Smooth muscle cell of trachea (primary cell): Measurements from ENCODE around the gene SPOCD1. TPM values are rescaled to one million over a fixed set of nuclear protein-coding genes. Genes with fewer than 3 reads are reported as not detected.

Experiments used
- total RNA-seq: library from RNA; depleted of rRNA; stranded (reverse); fragments of >200 nt; gene quantifications from 2 replicates; pipeline ENCODE4 v1.2.1, GENCODE V29; 2014

Gene SPOCD1
- 61.5 and 76.4 TPM in 2 replicates for total RNA-seq

GRCh38 chr1:31815752-31816500, at the start of gene SPOCD1:
SPOCD1 (minus strand) TSS chr1:31816022; CDS start chr1:31815333, 689 bp downstream.

DNA sequence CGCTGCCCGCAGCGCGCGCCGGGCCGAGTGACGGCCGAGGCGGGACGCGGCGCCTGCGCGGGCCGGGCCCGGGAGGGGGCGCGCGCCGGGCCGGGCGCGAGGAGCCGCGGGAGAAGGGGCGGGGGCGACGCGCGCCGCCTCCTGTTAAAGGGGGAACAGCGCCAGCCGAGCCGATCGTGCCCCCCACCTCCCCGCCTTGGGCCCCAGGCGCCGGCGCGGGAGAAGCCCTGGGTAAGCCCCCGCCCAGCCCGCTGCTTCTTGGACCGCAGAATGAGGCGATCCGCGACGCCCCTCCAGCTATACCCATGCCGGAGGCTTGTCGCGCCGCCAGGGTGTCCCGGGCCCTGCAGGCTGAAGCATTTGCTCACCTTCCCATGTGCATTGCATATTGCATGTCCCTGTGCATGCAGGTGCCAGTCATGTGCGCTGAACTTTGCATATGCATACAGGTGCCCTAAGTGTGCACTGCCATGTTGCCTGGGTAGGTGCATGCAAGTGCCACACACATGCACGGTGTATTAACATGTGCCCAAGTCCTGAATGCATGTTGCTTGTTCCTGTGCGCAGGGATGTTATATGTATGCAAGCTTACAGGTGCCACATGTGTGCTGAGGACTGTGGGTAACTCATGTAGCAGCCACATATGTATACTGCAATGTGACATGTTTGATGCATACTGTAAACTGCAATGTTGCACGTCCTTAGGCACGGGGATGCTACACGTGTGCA, 51.3 kb downstream of the SPOCD1 start, which contains the start of gene ADGRB2:
Gene ADGRB2, minus strand, starts transcription at position 29 of the 729 bp plus-strand sequence. CDS start 7,119 bp downstream, outside the sequence.

Other genes with a start within 250 kb of the SPOCD1 start
- 0.99 and 1.7 TPM in 2 replicates for gene TINAGL1, start 239.5 kb downstream of the SPOCD1 start, total RNA-seq
- gene HCRTR1, start 198.3 kb downstream of the SPOCD1 start, total RNA-seq: not detected in 2 replicates
- gene PEF1, start 171.1 kb downstream of the SPOCD1 start, total RNA-seq: 73.9 and 85.7 TPM in 2 replicates
- 80.1 and 116 TPM in 2 replicates for gene COL16A1, start 112.0 kb downstream of the SPOCD1 start, total RNA-seq
- 7.4 and 25.0 TPM in 2 replicates for gene ADGRB2, start 51.7 kb downstream of the SPOCD1 start, total RNA-seq
- gene PTP4A2, start 122.3 kb upstream of the SPOCD1 start, total RNA-seq: 312 and 322 TPM in 2 replicates
- 52.9 and 108 TPM in 2 replicates for gene KHDRBS1, start 197.8 kb upstream of the SPOCD1 start, total RNA-seq